GM19351 (cell line): Measurements from ENCODE around the gene ZNF365.
"Not testable (repeated sequence)": the region's sequence is repeated elsewhere in the genome, so short reads cannot be mapped to it uniquely, and the experiment has no call there.

Experiments used
- ATAC-seq: cut with Tn5 transposase; IDR thresholded peaks from one replicate; pipeline ENCODE4 v1.9.1; 2021; ENCODE audit warnings: mild to moderate bottlenecking, moderate library complexity; ENCODE audit not compliant: unreplicated experiment

The ZNF365 gene

DNA sequence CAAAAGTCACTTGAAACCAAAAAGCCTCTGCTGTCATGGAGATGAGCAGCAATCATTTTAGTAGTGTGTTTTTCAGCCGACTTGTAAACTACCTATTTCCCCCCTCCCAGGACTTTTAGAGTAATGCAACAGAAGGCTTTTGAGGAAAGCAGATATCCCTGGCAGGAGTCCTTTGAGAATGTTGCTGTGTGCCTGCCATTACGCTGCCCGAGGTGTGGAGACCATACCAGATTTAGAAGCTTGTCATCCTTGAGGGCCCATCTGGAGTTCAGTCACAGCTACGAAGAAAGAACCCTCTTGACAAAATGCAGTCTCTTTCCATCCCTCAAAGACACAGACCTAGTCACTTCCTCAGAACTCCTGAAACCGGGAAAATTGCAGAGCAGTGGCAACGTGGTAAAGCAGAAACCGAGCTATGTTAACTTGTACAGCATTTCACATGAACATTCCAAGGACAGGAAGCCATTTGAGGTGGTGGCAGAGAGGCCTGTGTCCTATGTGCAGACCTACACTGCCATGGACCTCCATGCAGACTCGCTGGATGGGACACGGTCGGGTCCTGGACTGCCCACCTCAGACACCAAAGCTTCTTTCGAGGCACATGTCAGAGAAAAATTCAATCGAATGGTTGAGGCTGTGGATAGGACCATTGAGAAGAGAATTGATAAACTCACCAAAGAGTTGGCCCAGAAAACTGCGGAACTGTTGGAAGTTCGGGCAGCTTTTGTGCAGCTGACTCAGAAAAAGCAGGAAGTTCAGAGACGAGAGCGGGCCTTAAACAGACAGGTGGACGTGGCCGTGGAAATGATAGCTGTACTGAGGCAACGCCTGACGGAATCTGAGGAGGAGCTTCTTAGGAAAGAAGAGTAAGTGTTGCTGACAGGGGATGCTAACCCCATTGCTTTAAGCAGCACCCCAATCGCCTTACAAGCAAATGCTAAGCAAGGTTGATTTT, 2.2 kb downstream of the ZNF365 start:
- no peak for ATAC-seq

- no peak for ATAC-seq
Measured at GRCh38 chr10:62377026-62377415, 2.9 kb downstream of the ZNF365 start.

DNA sequence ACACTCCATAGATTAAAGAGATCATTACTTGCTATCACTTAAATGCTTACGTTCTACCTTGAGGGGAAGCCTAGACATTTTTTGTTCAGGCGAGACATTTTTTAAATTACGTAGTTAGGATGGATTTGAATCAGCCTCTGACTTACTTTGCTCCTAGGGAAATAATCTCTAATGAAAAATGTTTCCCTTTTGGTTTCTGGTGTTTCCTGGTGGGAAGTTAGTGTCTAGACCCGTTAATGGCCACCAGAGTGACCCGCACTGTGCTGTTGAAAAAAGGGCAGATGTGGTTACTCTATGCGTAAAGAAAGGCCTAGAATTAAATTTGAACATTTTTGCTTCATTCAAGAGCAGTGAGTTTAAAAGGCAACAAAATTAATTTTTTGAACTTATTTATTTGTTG, 3.8 kb downstream of the ZNF365 start:
- ATAC-seq = no peak

DNA sequence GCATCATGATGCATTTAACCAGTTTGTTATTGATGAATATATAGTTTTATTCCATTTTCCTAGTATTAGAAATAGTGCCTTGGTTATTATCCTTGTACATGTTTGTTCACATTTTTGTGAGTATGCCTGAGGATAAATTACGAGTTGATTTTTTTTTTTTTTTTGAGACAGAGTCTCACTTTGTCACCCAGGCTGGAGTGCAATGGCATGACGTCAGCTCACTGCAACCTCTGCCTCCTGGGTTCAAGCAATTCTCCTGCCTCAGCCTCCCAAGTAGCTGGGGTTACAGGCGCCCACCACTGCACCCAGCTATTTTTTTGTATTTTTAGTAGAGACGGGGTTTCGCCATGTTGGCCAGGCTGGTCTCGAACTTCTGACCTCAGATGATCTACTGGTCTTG, 4.7 kb downstream of the ZNF365 start:
- ATAC-seq = not testable (repeated sequence)

- no peak for ATAC-seq
Measured at GRCh38 chr10:62379394-62379793, 5.2 kb downstream of the ZNF365 start.

DNA sequence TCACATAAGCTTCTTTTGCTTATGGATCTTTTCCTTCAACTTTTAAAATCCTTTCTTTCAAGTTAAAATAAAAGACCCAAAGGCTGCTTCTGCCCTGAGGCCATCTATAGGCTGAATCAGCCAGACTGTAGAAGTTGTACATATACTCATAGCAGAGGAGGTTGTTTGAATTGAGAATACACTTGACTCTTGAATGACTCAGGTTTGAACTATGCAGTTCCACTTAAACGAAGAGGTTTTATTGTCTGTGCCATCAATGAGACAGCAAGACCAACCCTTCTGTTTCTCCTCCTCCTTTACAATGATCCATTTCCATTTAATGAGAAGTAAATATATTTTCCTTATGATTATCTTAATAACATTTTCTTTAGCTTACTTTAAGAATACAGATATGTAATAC, 5.8 kb downstream of the ZNF365 start:
- ATAC-seq = no peak

- no peak for ATAC-seq
Measured at GRCh38 chr10:62381385-62382102, 7.4 kb downstream of the ZNF365 start.

DNA sequence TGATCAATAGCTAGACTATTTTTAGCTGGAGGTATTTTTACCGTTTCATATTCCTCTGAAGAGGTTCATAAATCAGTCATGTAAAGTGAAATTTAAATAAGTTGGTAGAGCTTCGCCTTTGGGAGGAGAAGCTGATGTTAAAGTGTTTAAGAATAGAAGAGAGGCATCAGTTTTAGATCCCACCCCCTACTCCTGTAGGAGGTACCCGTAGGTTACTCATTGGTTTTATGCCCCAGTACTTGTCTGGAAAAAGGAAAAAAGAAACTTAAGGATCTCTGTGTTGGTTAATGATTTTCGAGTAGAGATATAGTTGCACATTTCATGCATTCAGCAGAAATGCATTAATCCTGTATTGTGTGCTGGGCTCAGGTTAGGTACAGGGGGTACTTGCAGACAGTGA, 8.7 kb downstream of the ZNF365 start:
- ATAC-seq = no peak

- peak; percentile 68 for ATAC-seq
Measured at GRCh38 chr10:62384057-62384446, 9.9 kb downstream of the ZNF365 start.

DNA sequence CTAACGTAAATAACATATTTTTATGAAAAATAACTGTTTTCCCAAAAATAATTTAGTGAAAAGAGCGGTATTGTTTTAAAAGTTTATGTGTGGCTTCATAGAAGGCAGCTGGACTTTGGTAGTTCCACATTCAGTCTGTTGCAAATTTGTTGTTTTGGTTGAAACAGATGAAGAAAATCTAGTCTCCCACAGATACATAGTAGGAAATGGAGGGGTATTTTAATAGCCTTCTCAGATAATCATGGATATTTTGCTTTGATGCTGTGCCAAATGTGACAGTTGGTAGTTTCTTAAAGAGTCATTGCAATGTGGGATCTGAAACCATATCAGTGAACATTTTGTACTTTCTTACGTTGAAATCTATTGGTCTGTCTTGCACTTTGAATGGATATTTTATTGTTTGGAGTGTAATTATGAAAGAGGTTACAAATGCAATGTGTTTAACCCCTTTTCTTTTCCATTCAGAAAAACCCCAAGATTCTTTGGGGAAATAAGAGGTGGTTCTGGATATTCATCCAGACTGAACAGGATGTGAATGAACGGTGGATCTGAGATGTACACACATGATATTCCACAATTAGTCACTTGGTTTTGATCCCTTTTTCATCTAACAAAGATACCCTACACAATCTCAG, 10.4 kb downstream of the ZNF365 start:
- no peak for ATAC-seq

- no peak for ATAC-seq
Measured at GRCh38 chr10:62386356-62387320, 12.5 kb downstream of the ZNF365 start.

DNA sequence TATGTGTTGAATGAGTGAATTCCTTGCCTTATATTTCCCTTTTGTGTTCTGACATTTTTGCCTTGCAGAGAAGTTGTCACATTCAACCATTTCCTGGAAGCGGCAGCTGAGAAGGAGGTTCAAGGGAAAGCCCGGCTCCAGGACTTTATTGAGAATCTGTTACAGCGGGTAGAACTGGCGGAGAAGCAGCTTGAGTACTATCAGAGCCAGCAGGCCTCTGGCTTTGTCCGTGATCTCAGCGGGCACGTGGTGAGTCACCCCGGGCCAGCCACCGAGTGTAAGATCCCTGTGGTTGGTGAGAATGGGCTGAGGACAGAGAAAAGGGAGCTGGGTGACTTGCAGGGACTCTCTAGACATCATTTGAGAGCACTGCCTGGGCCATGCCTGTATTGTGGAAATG, 14.2 kb downstream of the ZNF365 start:
- no peak for ATAC-seq

DNA sequence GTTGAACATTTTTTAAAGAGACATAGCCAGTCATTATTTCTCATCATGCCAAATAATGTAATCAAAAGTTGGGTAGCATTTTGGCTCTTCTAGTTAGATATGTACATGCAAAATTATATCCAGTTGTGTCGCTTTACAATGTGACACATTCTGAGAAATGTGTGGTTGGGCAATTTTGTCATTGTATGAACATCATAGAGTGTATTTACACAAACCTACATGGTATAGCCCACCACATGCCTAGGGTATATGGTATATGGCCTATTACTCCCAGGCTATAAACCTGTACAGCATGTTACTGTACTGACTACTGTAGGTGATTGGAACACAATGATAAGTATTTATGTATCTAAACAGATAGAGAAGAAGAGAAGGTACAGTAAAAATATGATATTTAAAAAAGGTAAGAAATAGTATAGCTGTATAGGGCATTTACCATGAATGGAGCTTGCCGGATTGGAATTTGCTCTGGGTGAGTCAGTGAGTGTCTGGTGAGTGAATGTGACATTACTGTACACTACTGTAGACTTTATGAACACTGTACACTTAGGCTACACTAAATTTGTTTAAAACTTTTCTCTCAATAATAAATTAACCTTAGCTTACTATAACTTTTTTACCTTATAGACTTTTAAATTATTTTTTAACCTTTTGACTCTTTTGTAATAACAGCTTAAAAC, 16.5 kb downstream of the ZNF365 start:
- no peak for ATAC-seq

DNA sequence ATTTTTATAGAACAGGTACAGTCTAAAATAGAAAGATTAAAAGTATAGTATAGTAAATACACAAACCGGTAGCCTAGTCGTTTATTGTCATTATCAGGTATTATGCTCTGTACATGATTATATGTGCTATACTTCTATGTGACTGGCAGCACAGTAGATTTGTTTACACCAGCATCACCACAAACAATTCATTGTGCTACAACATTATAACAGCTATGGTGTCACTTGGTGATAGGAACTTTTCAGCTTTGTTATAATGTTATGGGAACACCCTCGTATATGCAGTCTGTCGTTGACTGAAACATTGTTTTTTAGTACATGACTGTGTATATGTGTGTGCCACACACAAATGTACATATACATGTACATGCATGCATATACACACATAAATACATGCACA, 19.1 kb downstream of the ZNF365 start:
- ATAC-seq = no peak

GRCh38 chr10:62394556-62395018, 20.4 kb downstream of the ZNF365 start:
- ATAC-seq = no peak

GRCh38 chr10:62395892-62396291, 21.7 kb downstream of the ZNF365 start:
- no peak for ATAC-seq

DNA sequence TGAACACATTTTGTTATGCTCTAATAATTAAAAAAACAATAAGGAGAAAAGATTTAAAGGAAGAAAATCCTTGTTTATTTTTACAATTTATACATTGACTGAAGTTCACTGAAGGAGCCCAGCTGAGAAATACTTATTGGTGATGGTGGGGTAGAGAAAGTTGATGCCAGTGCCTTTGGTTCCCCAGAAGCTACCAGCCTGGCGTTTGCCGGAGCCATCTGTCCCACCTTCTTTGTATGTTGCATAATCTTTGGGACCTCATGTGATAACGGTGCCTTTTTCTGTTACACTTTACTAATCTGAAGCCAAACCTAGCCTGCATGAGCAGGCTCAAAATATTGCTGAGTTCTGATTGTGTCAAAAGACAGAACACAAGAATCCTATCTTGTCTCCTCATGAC, 22.7 kb downstream of the ZNF365 start:
- no peak for ATAC-seq

DNA sequence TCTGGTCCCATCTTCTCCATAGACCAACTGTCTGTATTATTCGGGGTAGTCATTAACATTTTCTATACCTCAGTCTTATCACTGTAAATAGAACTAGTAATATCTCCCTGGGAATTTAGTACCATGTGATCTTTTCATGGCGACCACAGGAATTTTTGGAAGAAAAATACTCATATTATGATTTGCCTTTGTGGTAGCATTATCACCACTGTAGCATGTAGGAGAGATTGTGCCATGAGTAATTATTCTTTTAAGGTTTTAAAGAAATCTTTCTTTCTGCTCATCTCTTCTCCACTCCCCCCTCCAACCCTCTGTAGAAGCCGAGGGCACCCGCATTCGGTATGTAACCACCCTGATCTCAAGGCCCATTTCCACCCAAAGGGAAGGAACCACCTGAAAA, 25.0 kb downstream of the ZNF365 start:
- ATAC-seq = no peak

- ATAC-seq = no peak
Measured at GRCh38 chr10:62402508-62402907, 28.3 kb downstream of the ZNF365 start.

GRCh38 chr10:62410528-62410927, 36.4 kb downstream of the ZNF365 start:
- not testable (repeated sequence) for ATAC-seq
